Neuronal stem cell (in vitro differentiated cells): ENCODE measurements around the gene PRODH.
"Not testable (repeated sequence)": the region's sequence is repeated elsewhere in the genome, so short reads cannot be mapped to it uniquely, and the experiment has no call there.

Experiments
- DNase-seq: peaks from one replicate; pipeline ENCODE4 v3.0.0-alpha.2; 2013; ENCODE audit warnings: low spot score
- H2AFZ ChIP-seq: one replicate; pipeline ENCODE4 v1.6.1; 2013; ENCODE audit warnings: mild to moderate bottlenecking, low read length, inconsistent platforms
- H2AK5ac ChIP-seq: 2 replicates; pipeline ENCODE4 v1.6.1; 2013; ENCODE audit warnings: low read depth, mild to moderate bottlenecking, inconsistent platforms, low read length, moderate library complexity, mixed read lengths
- H2BK120ac ChIP-seq: 2 replicates; pipeline ENCODE4 v1.6.1; 2013; ENCODE audit warnings: low read depth, mild to moderate bottlenecking, inconsistent platforms, low read length, moderate library complexity, mixed read lengths
- H2BK12ac ChIP-seq: one replicate; pipeline ENCODE4 v1.6.1; 2013; ENCODE audit warnings: low read length, inconsistent platforms
- H2BK15ac ChIP-seq: 2 replicates; pipeline ENCODE4 v1.6.1; 2013; ENCODE audit warnings: mild to moderate bottlenecking, low read length, inconsistent platforms, mixed read lengths
- H2BK5ac ChIP-seq: one replicate; pipeline ENCODE4 v1.6.1; 2013; ENCODE audit warnings: inconsistent platforms, mild to moderate bottlenecking, low read length, moderate library complexity
- H3K14ac ChIP-seq: one replicate; pipeline ENCODE4 v1.6.1; 2013; ENCODE audit warnings: low read length, inconsistent platforms
- H3K18ac ChIP-seq: 2 replicates; pipeline ENCODE4 v1.6.1; 2013; ENCODE audit warnings: low read length, inconsistent platforms
- H3K23ac ChIP-seq: 2 replicates; pipeline ENCODE4 v1.6.1; 2013; ENCODE audit warnings: low read depth, mild to moderate bottlenecking, mixed read lengths, low read length, inconsistent platforms; ENCODE audit not compliant: poor library complexity
- H3K27ac ChIP-seq: replicated peaks from 3 replicates; pipeline ENCODE4 v1.5.1; 2013; ENCODE audit warnings: low read length, inconsistent platforms
- H3K27me3 ChIP-seq, 3 experiments: 2 replicates each; pipeline ENCODE4 v1.6.1; 2013; ENCODE audit warnings: low read length in 3 of 3, mild to moderate bottlenecking in 2 of 3, inconsistent platforms in 1 of 3, low read depth in 1 of 3, mixed read lengths in 1 of 3, moderate library complexity in 1 of 3; ENCODE audit not compliant: control insufficient read depth in 3 of 3, insufficient read depth in 3 of 3
- H3K36me3 ChIP-seq, 2 donors: replicated peaks in 1 of 2; 2 replicates each; pipeline ENCODE4 v1.6.1; 2013; ENCODE audit warnings: low read length in 2 of 2; ENCODE audit not compliant: control insufficient read depth in 2 of 2, insufficient read depth in 2 of 2
- H3K4ac ChIP-seq: 2 replicates; pipeline ENCODE4 v1.6.1; 2013; ENCODE audit warnings: inconsistent platforms, mild to moderate bottlenecking, low read length, moderate library complexity
- H3K4me1 ChIP-seq, 2 donors: 1 replicate in 1 of 2; 2 replicates in 1 of 2; pipeline ENCODE4 v1.6.1; 2013; ENCODE audit warnings: low read length in 2 of 2, low read depth in 1 of 2; ENCODE audit not compliant: control insufficient read depth in 2 of 2, insufficient read depth in 1 of 2
- H3K4me2 ChIP-seq: one replicate; pipeline ENCODE4 v1.6.1; 2013; ENCODE audit warnings: mild to moderate bottlenecking, low read length, inconsistent platforms; ENCODE audit not compliant: insufficient read depth, poor library complexity, severe bottlenecking
- H3K4me3 ChIP-seq, 2 donors: 2 replicates each; pipeline ENCODE4 v1.5.1; 2013; ENCODE audit warnings: low read length in 2 of 2, mild to moderate bottlenecking in 2 of 2, inconsistent platforms in 1 of 2, moderate library complexity in 1 of 2
- H3K79me1 ChIP-seq: one replicate; pipeline ENCODE4 v1.6.1; 2013; ENCODE audit warnings: low read depth, mild to moderate bottlenecking, inconsistent platforms, low read length, moderate library complexity
- H3K9ac ChIP-seq: one replicate; pipeline ENCODE4 v1.6.1; 2013; ENCODE audit warnings: mild to moderate bottlenecking, low read depth, low read length, inconsistent platforms; ENCODE audit not compliant: poor library complexity
- H3K9me3 ChIP-seq, 2 donors: replicated peaks in 1 of 2; 2 replicates each; pipeline versions ENCODE3 to v1.6.1; 2013; ENCODE audit warnings: low read length in 2 of 2, mild to moderate bottlenecking in 2 of 2, inconsistent platforms in 1 of 2, low read depth in 1 of 2, mixed read lengths in 1 of 2, moderate library complexity in 1 of 2; ENCODE audit not compliant: control insufficient read depth in 2 of 2, insufficient read depth in 1 of 2
- H4K8ac ChIP-seq: one replicate; pipeline ENCODE4 v1.6.1; 2013; ENCODE audit warnings: low read depth, mild to moderate bottlenecking, inconsistent platforms, low read length, moderate library complexity
- H4K91ac ChIP-seq: one replicate; pipeline ENCODE4 v1.6.1; 2013; ENCODE audit warnings: low read length, low read depth, mild to moderate bottlenecking, inconsistent platforms; ENCODE audit not compliant: poor library complexity
- WGBS, 2 donors: extraction: QIAGEN DNeasy Blood & Tissue Kit; methylation state at CpG; one replicate each; pipeline ENCODE4 v1.1.7; 2013; ENCODE audit warnings: missing lambda C conversion rate in 2 of 2, mixed read lengths in 1 of 2; ENCODE audit not compliant: insufficient read length in 2 of 2, insufficient replicate concordance in 1 of 2; ENCODE audit errors: extremely low coverage in 2 of 2; 5-methylcytosine and 5-hydroxymethylcytosine counted together

PRODH gene

GRCh38 chr22:18915550-18915949, 20.5 kb downstream of the PRODH start:
- not testable (repeated sequence) for H3K27me3 ChIP-seq, H2BK12ac ChIP-seq
- WGBS, 2 donors, result no CpG with 5 or more reads among the region's 9 CpGs

GRCh38 chr22:18914558-18914957, 21.5 kb downstream of the PRODH start:
- not testable (repeated sequence) for H3K4ac ChIP-seq, H2AK5ac ChIP-seq

More at GRCh38 chr22:18915550-18915949, 20.5 kb downstream of the PRODH start:
- H2BK120ac ChIP-seq, H3K4me3 ChIP-seq, H2AFZ ChIP-seq, H2BK5ac ChIP-seq, H3K36me3 ChIP-seq, H4K8ac ChIP-seq, H3K9ac ChIP-seq, H3K79me1 ChIP-seq, H3K18ac ChIP-seq, H3K4me2 ChIP-seq, H3K14ac ChIP-seq, DNase-seq, H3K23ac ChIP-seq, H2AK5ac ChIP-seq, H3K4ac ChIP-seq, H3K9me3 ChIP-seq, H2BK15ac ChIP-seq, H3K4me1 ChIP-seq, H4K91ac ChIP-seq, H3K27ac ChIP-seq: not testable (repeated sequence)

GRCh38 chr22:18912264-18912946, 23.7 kb downstream of the PRODH start:
- H3K18ac ChIP-seq, H3K36me3 ChIP-seq, H2BK5ac ChIP-seq, H2BK120ac ChIP-seq, H2BK12ac ChIP-seq, H3K14ac ChIP-seq, H3K4me2 ChIP-seq, H3K9me3 ChIP-seq, H4K8ac ChIP-seq, H3K23ac ChIP-seq, H4K91ac ChIP-seq, H3K27me3 ChIP-seq, DNase-seq, H2AK5ac ChIP-seq, H3K79me1 ChIP-seq, H3K4me1 ChIP-seq, H3K9ac ChIP-seq, H2BK15ac ChIP-seq, H3K4ac ChIP-seq, H3K4me3 ChIP-seq, H3K27ac ChIP-seq, H2AFZ ChIP-seq: not testable (repeated sequence)
- no CpG with 5 or more reads among the region's 10 CpGs for WGBS, 2 donors

More at GRCh38 chr22:18914558-18914957, 21.5 kb downstream of the PRODH start:
- DNase-seq, H3K27ac ChIP-seq, H2BK12ac ChIP-seq, H2BK120ac ChIP-seq, H3K4me1 ChIP-seq, H3K18ac ChIP-seq, H3K4me2 ChIP-seq, H4K91ac ChIP-seq, H3K9me3 ChIP-seq, H2BK15ac ChIP-seq, H3K9ac ChIP-seq, H3K36me3 ChIP-seq, H3K27me3 ChIP-seq, H3K14ac ChIP-seq, H3K23ac ChIP-seq, H2AFZ ChIP-seq, H3K4me3 ChIP-seq, H2BK5ac ChIP-seq, H4K8ac ChIP-seq, H3K79me1 ChIP-seq: not testable (repeated sequence)
- WGBS, 2 donors, result no CpG with 5 or more reads among the region's 10 CpGs

GRCh38 chr22:18911535-18911934, 24.6 kb downstream of the PRODH start:
- not testable (repeated sequence) for H3K27ac ChIP-seq, H4K91ac ChIP-seq, H3K4me3 ChIP-seq, H3K4me2 ChIP-seq, H3K36me3 ChIP-seq, H4K8ac ChIP-seq, H2BK12ac ChIP-seq, H3K9me3 ChIP-seq, H3K27me3 ChIP-seq, H2AFZ ChIP-seq, H3K9ac ChIP-seq, H3K79me1 ChIP-seq, H2BK5ac ChIP-seq, H3K4me1 ChIP-seq, H2BK15ac ChIP-seq, DNase-seq, H3K14ac ChIP-seq, H2BK120ac ChIP-seq, H3K23ac ChIP-seq, H3K18ac ChIP-seq, H3K4ac ChIP-seq, H2AK5ac ChIP-seq
- WGBS, 2 donors, result no CpG with 5 or more reads among the region's 2 CpGs
